Muscle of leg (tissue), 11 donors: ENCODE measurements around the gene TMPRSS13. TPM values are rescaled to one million over a fixed set of nuclear protein-coding genes. Genes with fewer than 3 reads are reported as not detected.

Experiments
- DNase-seq: peaks from one replicate; pipeline ENCODE4 v3.0.0; 2013
- H3K27ac ChIP-seq: one replicate; pipeline ENCODE4 v1.5.1; 2013; ENCODE audit warnings: mild to moderate bottlenecking, low read length, control low read depth
- H3K27me3 ChIP-seq: one replicate; pipeline ENCODE4 v1.6.1; 2013; ENCODE audit warnings: low read length; ENCODE audit not compliant: control insufficient read depth, insufficient read depth
- H3K36me3 ChIP-seq: one replicate; pipeline ENCODE4 v1.6.1; 2013; ENCODE audit warnings: low read length; ENCODE audit not compliant: control insufficient read depth, insufficient read depth
- H3K4me1 ChIP-seq: one replicate; pipeline ENCODE4 v1.6.1; 2013; ENCODE audit warnings: low read length; ENCODE audit not compliant: control insufficient read depth, insufficient read depth
- H3K4me3 ChIP-seq: one replicate; pipeline ENCODE4 v1.5.1; 2013; ENCODE audit warnings: low read length, control low read depth
- H3K9me3 ChIP-seq: replicated peaks from 2 replicates; pipeline ENCODE4 v1.6.1; 2013; ENCODE audit warnings: low read depth, low read length; ENCODE audit not compliant: control insufficient read depth
- WGBS: methylation state at CpG from one replicate; pipeline ENCODE4 v1.1.5; 2013; ENCODE audit warnings: missing lambda C conversion rate; ENCODE audit not compliant: insufficient coverage; 5-methylcytosine and 5-hydroxymethylcytosine counted together
- polyA plus RNA-seq, 8 donors: library from polyadenylated mRNA; unstranded; fragments of 120-200 nt; gene quantifications; one replicate each; pipeline versions ENCODE4 v1.2.1 to v1.2.3, GENCODE V29; 2013; ENCODE audit warnings: inconsistent platforms in 1 of 8, low replicate concordance in 1 of 8; ENCODE audit not compliant: insufficient read length in 8 of 8, insufficient read depth in 1 of 8
- total RNA-seq: library from RNA; stranded (reverse); fragments of 120-200 nt; gene quantifications from one replicate; pipeline ENCODE4 v1.2.4, GENCODE V29; 2013

Gene TMPRSS13
- total and polyA plus RNA-seq, 9 donors, result 0.05 to 1.1 (median 0.10) TPM

DNA sequence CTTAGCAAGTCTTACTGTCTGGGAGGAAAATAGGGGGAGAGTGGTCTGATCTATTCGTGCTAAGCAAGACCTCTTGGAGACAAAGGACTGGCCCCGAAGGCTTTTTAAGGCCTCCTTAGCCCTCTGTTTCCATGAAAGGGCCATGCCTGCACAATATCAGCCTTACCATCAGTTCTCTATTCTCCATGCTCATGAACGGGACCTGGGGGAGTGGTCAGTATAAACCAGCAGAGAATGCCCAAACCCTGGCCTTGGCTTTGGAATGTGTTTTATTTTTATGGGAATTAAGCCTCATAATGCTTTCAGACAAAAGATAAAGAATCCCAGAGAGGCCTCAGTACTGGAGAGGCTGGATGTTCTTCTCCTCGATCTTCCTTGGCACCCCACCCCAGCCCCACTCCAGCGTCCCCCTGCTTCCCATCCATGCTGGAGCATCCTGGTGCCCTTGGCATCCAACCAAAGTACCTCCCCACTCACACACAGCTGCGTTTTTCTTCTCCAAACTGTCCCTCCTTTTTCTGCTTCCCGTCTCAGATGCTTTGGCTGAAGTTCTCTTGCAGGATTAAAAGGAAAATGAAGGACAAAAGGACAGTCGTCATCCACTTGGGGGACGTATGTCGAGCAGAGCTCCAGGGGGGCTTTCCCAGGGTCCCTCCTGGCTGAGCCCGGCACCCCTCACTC, 71.3 kb downstream of the TMPRSS13 start:
- Histone ChIP-seq H3K27me3 (no peaks in the 10 kb centered on the region), H3K9me3 (peaks cover 3% of the 10 kb centered on the region), H3K4me3 (no peak overlapping the region), H3K36me3 (peaks cover 12% of the 10 kb centered on the region), H3K4me1 (peaks cover 50% of the 10 kb centered on the region), H3K27ac (peak overlapping the region; percentile 84)
- 26% methylated on average over 7 of the region's 11 CpGs for WGBS
- DNase-seq, result peak; percentile 60

DNA sequence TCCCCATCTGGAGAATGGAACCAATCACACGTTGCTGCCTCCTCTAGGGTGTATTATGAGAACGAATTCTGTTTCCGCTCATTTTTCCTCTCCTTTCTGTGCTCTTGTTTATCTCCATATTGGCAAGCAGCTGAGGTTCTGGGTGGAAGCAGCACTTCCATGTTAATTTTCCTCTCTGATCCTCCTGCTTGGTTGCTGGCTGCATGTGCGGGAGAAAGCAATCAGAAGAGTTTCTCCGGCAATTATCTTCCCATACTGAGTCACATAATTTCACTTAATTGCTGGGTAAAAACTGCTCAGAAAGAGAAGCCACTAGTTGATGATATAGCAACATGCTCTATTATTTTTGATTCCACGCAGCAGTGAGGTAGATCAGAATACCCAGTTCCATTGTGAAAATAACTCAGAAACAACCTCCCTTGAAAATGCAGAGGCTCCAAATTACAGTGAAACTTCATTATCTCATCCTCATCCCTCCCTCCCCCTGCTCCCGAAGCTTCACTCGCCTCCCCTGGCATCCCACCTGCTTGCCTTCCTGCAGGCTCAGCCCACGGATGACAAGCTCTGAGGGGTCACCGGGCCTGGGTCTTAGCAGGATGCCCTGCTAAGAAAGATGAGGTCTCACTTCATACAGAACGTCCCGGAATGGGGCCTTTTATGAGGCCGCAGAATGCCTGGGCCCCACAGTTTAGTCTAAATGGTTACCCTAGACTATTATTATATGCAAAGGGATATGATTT, 73.1 kb downstream of the TMPRSS13 start:
- H3K4me3 ChIP-seq, result no peak overlapping the region
- WGBS, result 80% methylated on average over 8 of the region's 13 CpGs
- peaks cover 40% of the 10 kb centered on the region for H3K4me1 ChIP-seq
- peaks cover 8% of the 10 kb centered on the region for H3K9me3 ChIP-seq
- no peak overlapping the region for H3K27ac ChIP-seq
- H3K36me3 ChIP-seq, result peaks cover 9% of the 10 kb centered on the region
- no peaks in the 10 kb centered on the region for H3K27me3 ChIP-seq
- DNase-seq, result no peak

DNA sequence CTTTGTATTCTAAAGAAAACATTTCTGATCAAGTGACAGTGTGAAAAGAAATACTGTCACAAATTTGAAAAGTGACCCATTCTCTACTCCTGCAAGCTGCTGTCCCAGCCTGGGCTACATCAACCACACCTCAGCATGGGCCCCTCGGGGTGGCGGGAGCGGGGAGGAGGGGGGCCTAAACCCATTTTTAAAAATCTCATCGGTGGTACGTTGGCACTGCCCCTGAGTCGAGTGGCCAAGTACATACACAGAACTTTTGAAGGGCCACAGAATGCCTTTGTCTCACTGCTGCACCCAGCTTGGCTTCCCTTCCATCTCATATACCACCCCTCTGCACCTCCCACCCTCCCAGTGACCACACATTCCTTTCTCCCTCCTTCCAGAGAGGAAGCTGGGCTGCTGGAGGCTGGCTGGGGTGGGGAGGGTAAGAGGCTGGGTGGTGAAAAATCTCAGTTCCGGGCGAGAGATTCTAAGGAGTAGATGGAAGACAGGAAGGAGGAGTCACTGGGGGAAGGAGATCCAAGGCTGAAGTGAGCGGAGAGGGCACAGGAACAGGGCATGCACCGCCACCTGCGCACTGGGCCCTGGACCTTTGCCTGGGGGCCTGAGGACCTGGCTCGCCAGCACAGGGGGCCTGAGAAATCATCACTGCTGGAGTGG, 73.9 kb downstream of the TMPRSS13 start:
- 91% methylated on average over 9 of the region's 12 CpGs for WGBS
- Histone ChIP-seq H3K27ac (no peak overlapping the region), H3K9me3 (peaks cover 8% of the 10 kb centered on the region), H3K27me3 (no peaks in the 10 kb centered on the region), H3K4me3 (no peak overlapping the region), H3K4me1 (peaks cover 34% of the 10 kb centered on the region), H3K36me3 (peaks cover 6% of the 10 kb centered on the region)
- no peak for DNase-seq

DNA sequence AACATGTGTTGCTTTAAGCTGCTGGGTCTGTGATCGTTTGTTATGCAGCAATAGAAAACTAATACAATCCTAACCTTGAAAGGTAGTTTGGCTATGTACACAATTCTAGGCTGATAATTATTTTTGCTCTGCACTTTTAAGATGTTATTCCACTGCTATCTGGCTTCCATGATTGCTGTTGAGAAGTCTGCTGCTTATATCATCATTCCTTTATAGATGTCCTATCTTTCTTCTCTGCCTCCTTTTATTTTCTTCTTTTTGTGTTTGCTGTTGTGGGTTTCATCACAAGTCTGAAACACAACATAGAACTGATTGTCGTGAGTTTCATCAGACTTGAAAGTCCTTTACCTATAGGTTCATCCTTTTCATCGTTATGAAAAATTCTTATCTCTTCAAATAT, 76.9 kb downstream of the TMPRSS13 start:
- WGBS, result 100% methylated on average over 2 of the region's 3 CpGs
- peaks cover 9% of the 10 kb centered on the region for H3K4me1 ChIP-seq

DNA sequence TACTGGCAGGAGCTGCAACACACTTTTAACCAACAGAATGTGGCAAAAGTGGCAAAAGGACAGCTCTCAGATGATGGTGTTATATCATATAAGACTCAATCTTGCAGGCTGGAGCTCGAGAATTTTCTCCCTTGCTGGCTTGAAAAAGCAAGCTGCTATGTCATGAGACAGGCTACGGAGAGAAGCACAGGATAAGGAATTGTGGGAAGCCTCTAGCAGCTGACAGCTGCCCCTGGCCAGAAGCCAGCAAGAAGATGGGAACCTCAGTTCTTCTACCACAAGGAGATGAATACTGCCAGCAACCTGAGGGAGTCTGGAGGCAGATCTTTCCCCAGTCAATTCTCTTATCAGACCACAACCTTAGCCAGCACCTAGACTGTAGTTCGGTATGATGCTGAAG, 77.3 kb downstream of the TMPRSS13 start:
- peak overlapping the region; percentile 89 for H3K27ac ChIP-seq
- peaks cover 9% of the 10 kb centered on the region for H3K4me1 ChIP-seq
- H3K4me3 ChIP-seq, result no peak overlapping the region
- no peaks in the 10 kb centered on the region for H3K27me3 ChIP-seq
- peak; percentile 85 for DNase-seq
- H3K36me3 ChIP-seq, result peaks cover 3% of the 10 kb centered on the region
- peaks cover 8% of the 10 kb centered on the region for H3K9me3 ChIP-seq
- WGBS, result no CpG with 5 or more reads among the region's 3 CpGs

More for the DNA sequence above, 76.9 kb downstream of the TMPRSS13 start:
- no peak for DNase-seq
- Histone ChIP-seq H3K27me3 (no peaks in the 10 kb centered on the region), H3K4me3 (no peak overlapping the region), H3K36me3 (peaks cover 3% of the 10 kb centered on the region), H3K9me3 (peaks cover 8% of the 10 kb centered on the region), H3K27ac (peak overlapping the region; percentile 89)

DNA sequence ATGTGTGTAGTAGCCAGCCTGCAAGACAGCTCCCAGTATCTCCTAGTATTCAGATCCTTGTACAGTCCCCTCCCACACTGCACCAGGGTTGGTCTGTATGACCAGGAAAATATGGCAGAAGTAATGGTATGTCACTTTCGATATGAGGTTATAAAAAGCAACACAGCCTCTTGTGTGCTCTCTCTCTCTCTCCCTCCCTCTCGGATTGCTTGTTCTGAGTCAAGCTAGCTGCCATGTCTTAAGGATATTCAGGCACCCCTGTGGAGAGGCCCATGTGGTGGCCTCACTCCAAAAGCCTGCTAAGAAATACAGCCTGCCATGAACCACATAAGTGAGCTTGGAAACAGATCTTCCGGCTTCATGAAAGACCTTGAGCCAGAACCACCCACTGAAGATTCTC, 78.1 kb downstream of the TMPRSS13 start:
- Histone ChIP-seq H3K27me3 (no peaks in the 10 kb centered on the region), H3K27ac (peak overlapping the region; percentile 89), H3K36me3 (peaks cover 3% of the 10 kb centered on the region), H3K9me3 (peaks cover 8% of the 10 kb centered on the region), H3K4me1 (peaks cover 9% of the 10 kb centered on the region), H3K4me3 (no peak overlapping the region)
- WGBS, result 20% methylated on average over 1 of the region's 3 CpGs
- DNase-seq, result peak; percentile 79

Other genes starting within 250 kb of the TMPRSS13 start
- 0.80 TPM for gene DSCAML1, start 132.2 kb downstream of the TMPRSS13 start, total RNA-seq
- gene DSCAML1, start 132.2 kb downstream of the TMPRSS13 start, polyA plus RNA-seq, result under 1 TPM; 0.28 to 0.78 (median 0.53) TPM
- 3.3 TPM for gene FXYD2, start 104.7 kb downstream of the TMPRSS13 start, total RNA-seq
- 1 to 10 TPM in 6 of 8 donors, under 1 TPM in 2; 0.23 to 2.7 (median 1.2) TPM for gene FXYD2, start 104.7 kb downstream of the TMPRSS13 start, polyA plus RNA-seq
- 103 TPM for gene FXYD6, start 52.7 kb downstream of the TMPRSS13 start, total RNA-seq
- gene FXYD6, start 52.7 kb downstream of the TMPRSS13 start, polyA plus RNA-seq, result 100 to 1,000 TPM; 161 to 209 (median 176) TPM
- gene IL10RA, start 57.0 kb upstream of the TMPRSS13 start, total RNA-seq, result 4.8 TPM
- gene IL10RA, start 57.0 kb upstream of the TMPRSS13 start, polyA plus RNA-seq, result 1 to 10 TPM; 2.9 to 7.8 (median 4.2) TPM
- gene TMPRSS4, start 147.7 kb upstream of the TMPRSS13 start, total RNA-seq, result not detected
- 1 to 10 TPM in 2 of 8 donors, under 1 TPM in 6; 0.07 to 5.2 (median 0.25) TPM for gene TMPRSS4, start 147.7 kb upstream of the TMPRSS13 start, polyA plus RNA-seq
- gene SMIM35, start 157.6 kb upstream of the TMPRSS13 start, total RNA-seq, result under 0.01 TPM
- gene SMIM35, start 157.6 kb upstream of the TMPRSS13 start, polyA plus RNA-seq, result under 1 TPM; 0.04 to 0.47 (median 0.11) TPM
- 2.4 TPM for gene SCN4B, start 223.4 kb upstream of the TMPRSS13 start, total RNA-seq
- gene SCN4B, start 223.4 kb upstream of the TMPRSS13 start, polyA plus RNA-seq, result 1 to 10 TPM; 2.8 to 5.1 (median 4.1) TPM
- 4.2 TPM for gene SCN2B, start 247.2 kb upstream of the TMPRSS13 start, total RNA-seq
- 1 to 10 TPM; 2.1 to 5.4 (median 4.4) TPM for gene SCN2B, start 247.2 kb upstream of the TMPRSS13 start, polyA plus RNA-seq